Spleen (tissue), 11 donors: ENCODE results near the gene HSPA12B. TPM values are rescaled to one million over a fixed set of nuclear protein-coding genes. Genes with fewer than 3 reads are reported as not detected.
A peak's percentile ranks its signal among the peaks of the same experiment; 100 is the strongest.
"Not testable (repeated sequence)": the region's sequence is repeated elsewhere in the genome, so short reads cannot be mapped to it uniquely, and the experiment has no call there.

Source experiments
- DNase-seq: peaks from one replicate; pipeline ENCODE4 v3.0.0-alpha.2; 2020
- H3K27ac ChIP-seq, 8 donors: fragments of 200-600 bp; sonication (generic) in 7 of 8; 1 replicate in 4 of 8; 2 replicates in 4 of 8; pipeline versions ENCODE4 v1.5.0 to v1.8.0; 2016 to 2021; ENCODE audit warnings: inconsistent platforms in 4 of 8, mild to moderate bottlenecking in 4 of 8, moderate library complexity in 1 of 8
- H3K27me3 ChIP-seq, 7 donors: fragments of 200-600 bp; sonication (generic) in 6 of 7; replicated peaks in 1 of 7; 1 replicate in 4 of 7; 2 replicates in 3 of 7; pipeline versions ENCODE4 v1.5.0 to v1.8.0; 2016 to 2021; ENCODE audit warnings: inconsistent platforms in 3 of 7, mild to moderate bottlenecking in 1 of 7
- H3K36me3 ChIP-seq, 6 donors: fragments of 200-600 bp; sonication (generic) in 5 of 6; 1 replicate in 4 of 6; 2 replicates in 2 of 6; pipeline versions ENCODE4 v1.5.0 to v1.8.0; 2016 to 2021; ENCODE audit warnings: inconsistent platforms in 2 of 6
- H3K4me1 ChIP-seq, 6 donors: fragments of 200-600 bp; sonication (generic) in 5 of 6; 1 replicate in 3 of 6; 2 replicates in 3 of 6; pipeline versions ENCODE4 v1.5.0 to v1.8.0; 2016 to 2021; ENCODE audit warnings: inconsistent platforms in 3 of 6
- H3K4me3 ChIP-seq, 8 donors: fragments of 200-600 bp; sonication (generic) in 7 of 8; 1 replicate in 4 of 8; 2 replicates in 4 of 8; pipeline versions ENCODE4 v1.5.0 to v1.8.0; 2016 to 2021; ENCODE audit warnings: inconsistent platforms in 4 of 8, mild to moderate bottlenecking in 4 of 8, moderate library complexity in 2 of 8
- H3K9me3 ChIP-seq, 8 donors: fragments of 200-600 bp; sonication (generic) in 7 of 8; 1 replicate in 4 of 8; 2 replicates in 4 of 8; pipeline versions ENCODE4 v1.5.0 to v1.8.0; 2016 to 2021; ENCODE audit warnings: inconsistent platforms in 4 of 8
- CTCF ChIP-seq, 11 experiments: fragments of 200-600 bp in 7 of 11; fragments of 450-650 bp in 4 of 11; sonication (generic) in 4 of 11; IDR thresholded peaks in 8 of 11; conservative IDR thresholded peaks in 3 of 11; 1 replicate in 7 of 11; 2 replicates in 4 of 11; pipeline versions ENCODE4 v1.4.0 to v1.8.0; 2016 to 2021; ENCODE audit warnings: antibody characterized with exemption in 11 of 11, inconsistent platforms in 4 of 11, mild to moderate bottlenecking in 1 of 11
- POLR2A ChIP-seq, 3 donors: fragments of 450-650 bp; IDR thresholded peaks; one replicate each; pipeline ENCODE4 v1.5.1; 2017; ENCODE audit warnings: antibody characterized with exemption in 3 of 3, mild to moderate bottlenecking in 1 of 3
- POLR2AphosphoS5 ChIP-seq, 3 donors: sonication (generic); formaldehyde crosslinking; IDR thresholded peaks; one replicate each; pipeline ENCODE4 v1.5.1; 2017; ENCODE audit warnings: antibody characterized with exemption in 3 of 3
- WGBS, 5 donors: extraction: QIAGEN DNeasy Blood & Tissue Kit in 3 of 5; methylation state at CpG; one replicate each; pipeline versions ENCODE4 v1.1.5 to v1.1.7; 2013 to 2018; 5-methylcytosine and 5-hydroxymethylcytosine counted together
- intact Hi-C: fragments of 100-400 bp; cut with DNase I; formaldehyde crosslinking; loops from one replicate; pipeline ENCODE4 v1.15.0; 2023; ENCODE audit warnings: low total_unique reads
- polyA plus RNA-seq, 3 donors: library from polyadenylated mRNA; stranded (reverse); fragments of 200-250 nt; gene quantifications; one replicate each; pipeline ENCODE4 v1.2.1, GENCODE V29; 2013
- total RNA-seq, 7 donors: library from RNA; depleted of rRNA in 3 of 7; stranded (reverse); fragments of >200 nt in 3 of 7; fragmentation: NEBNext Ultra II Directional in 4 of 7; extraction: Animal tissue kit (Norgen Biotek cat#: 25700) in 4 of 7; gene quantifications; one replicate each; pipeline versions ENCODE4 v1.1.0 to v1.2.1, GENCODE V29; 2016 to 2021
- donor health status: healthy with polysubstance abuse.
- donor health status: DM: no; HTN: no; CAD: no; lungs with moderate emphysema.
- donor health status: DM: no; HTN: no; CAD: no.
- donor health status: Bipolar disorder and iron deficiency.
- donor health status: healthy.
- donor health status: DM: no; HTN: no; CAD: no.
- donor health status: DM: yes; HTN: yes; CAD: no.

HSPA12B gene
- total and polyA plus RNA-seq, 10 donors: 5.7 to 74.0 (median 27.2) TPM

- TF ChIP-seq POLR2AphosphoS5 (IDR thresholded peaks at IDR 0.05) (no peak), CTCF (IDR thresholded peaks at IDR 0.05 in 8 of 11, conservative IDR thresholded peaks at IDR 0.05 in 3 of 11) (no peak), POLR2A (IDR thresholded peaks at IDR 0.05) (no peak)
- peak overlapping the region in 6 of 8 donors; percentile 61 to 89 (median 66) for H3K27ac ChIP-seq
- 71 to 81% (median 77%) methylated on average over 5 of the region's 5 CpGs for WGBS, 5 donors
- no peaks in the 10 kb centered on the region for H3K9me3 ChIP-seq
- peaks cover 21 to 64% (median 50%) of the 10 kb centered on the region in 6 donors for H3K4me1 ChIP-seq
- no peaks in the 10 kb centered on the region for H3K27me3 ChIP-seq
- peaks cover 0 to 24% (median 0%) of the 10 kb centered on the region in 6 donors for H3K36me3 ChIP-seq
- H3K4me3 ChIP-seq: peak overlapping the region in 7 of 8 donors; percentile 18 to 83 (median 38)
- DNase-seq: peak; percentile 34
- intact Hi-C loops: loop anchor here (2.0 kb wide), 1 partner anchor 31 kb away; no protein-coding TSS in a partner anchor
Measured at GRCh38 chr20:3787324-3788014, 55.0 kb downstream of the HSPA12B start.

GRCh38 chr20:3788685-3789155, 56.2 kb downstream of the HSPA12B start:
- 48 to 84% (median 54%) methylated on average over 4 of the region's 4 CpGs for WGBS, 5 donors
- TF ChIP-seq POLR2A (IDR thresholded peaks at IDR 0.05): no peak
- no peak for TF ChIP-seq CTCF (IDR thresholded peaks at IDR 0.05 in 8 of 11, conservative IDR thresholded peaks at IDR 0.05 in 3 of 11)
- TF ChIP-seq POLR2AphosphoS5 (IDR thresholded peaks at IDR 0.05): no peak
- H3K36me3 ChIP-seq: peaks cover 0 to 12% (median 0%) of the 10 kb centered on the region in 6 donors
- intact Hi-C loops: no loop called here
- H3K27me3 ChIP-seq: no peaks in the 10 kb centered on the region
- H3K9me3 ChIP-seq: no peaks in the 10 kb centered on the region
- peak; percentile 36 for DNase-seq
- no peak overlapping the region for H3K4me3 ChIP-seq
- H3K4me1 ChIP-seq: peaks cover 18 to 51% (median 43%) of the 10 kb centered on the region in 6 donors
- peak overlapping the region in 1 of 8 donors; percentile 17 for H3K27ac ChIP-seq

GRCh38 chr20:3789201-3789600, 56.7 kb downstream of the HSPA12B start:
- H3K27ac ChIP-seq: peak overlapping the region in 1 of 8 donors; percentile 17
- intact Hi-C loops: not testable (repeated sequence)
- WGBS, 5 donors: 92 to 98% (median 96%) methylated on average over 4 of the region's 4 CpGs

GRCh38 chr20:3794168-3794567, 61.7 kb downstream of the HSPA12B start:
- intact Hi-C loops: loop anchor here (10.0 kb wide), 1 partner anchor 61 kb away; no protein-coding TSS in a partner anchor
- not testable (repeated sequence) for H3K36me3 ChIP-seq, DNase-seq, H3K27me3 ChIP-seq, H3K4me3 ChIP-seq, H3K9me3 ChIP-seq
- Histone ChIP-seq H3K27ac (peak overlapping the region in 1 of 8 donors; percentile 98), H3K4me1 (peaks cover 24 to 50% (median 45%) of the 10 kb centered on the region in 6 donors)
- WGBS, 5 donors: 33 to 82% (median 56%) methylated on average over 1 to 2 of the region's 3 CpGs

More at GRCh38 chr20:3789201-3789600, 56.7 kb downstream of the HSPA12B start:
- H3K36me3 ChIP-seq, H3K27me3 ChIP-seq, H3K9me3 ChIP-seq, H3K4me3 ChIP-seq, DNase-seq: not testable (repeated sequence)
- H3K4me1 ChIP-seq: peaks cover 14 to 46% (median 38%) of the 10 kb centered on the region in 6 donors
